A673 (cell line): Measurements from ENCODE around the gene TRIM25.

Experiments used
- CTCF ChIP-seq: fragments of 300-800, 200-600 bp; sonication (generic); conservative IDR thresholded peaks from 2 replicates; pipeline ENCODE4 v1.5.1; 2017; ENCODE audit warnings: low read depth, mild to moderate bottlenecking, antibody characterized with exemption, low read length, moderate library complexity, mixed read lengths
- EZH2 ChIP-seq: fragments of 200-600 bp; sonication (generic); IDR thresholded peaks from 2 replicates; pipeline ENCODE4 v1.6.1; 2017; ENCODE audit warnings: borderline replicate concordance, low read depth, mild to moderate bottlenecking, mixed read lengths, antibody characterized with exemption, low read length; ENCODE audit not compliant: poor library complexity, severe bottlenecking

- TF ChIP-seq CTCF: no peak
- TF ChIP-seq EZH2: no peak
Observed at GRCh38 chr17:56956992-56957391, 43.1 kb upstream of the TRIM25 start.
